ENCODE measurements around the gene NHEJ1. TPM values are rescaled to one million over a fixed set of nuclear protein-coding genes. Genes with fewer than 3 reads are reported as not detected.

Gene NHEJ1
- total RNA-seq, 1 experiment from 2014 or later, result 16.4 TPM

DNA sequence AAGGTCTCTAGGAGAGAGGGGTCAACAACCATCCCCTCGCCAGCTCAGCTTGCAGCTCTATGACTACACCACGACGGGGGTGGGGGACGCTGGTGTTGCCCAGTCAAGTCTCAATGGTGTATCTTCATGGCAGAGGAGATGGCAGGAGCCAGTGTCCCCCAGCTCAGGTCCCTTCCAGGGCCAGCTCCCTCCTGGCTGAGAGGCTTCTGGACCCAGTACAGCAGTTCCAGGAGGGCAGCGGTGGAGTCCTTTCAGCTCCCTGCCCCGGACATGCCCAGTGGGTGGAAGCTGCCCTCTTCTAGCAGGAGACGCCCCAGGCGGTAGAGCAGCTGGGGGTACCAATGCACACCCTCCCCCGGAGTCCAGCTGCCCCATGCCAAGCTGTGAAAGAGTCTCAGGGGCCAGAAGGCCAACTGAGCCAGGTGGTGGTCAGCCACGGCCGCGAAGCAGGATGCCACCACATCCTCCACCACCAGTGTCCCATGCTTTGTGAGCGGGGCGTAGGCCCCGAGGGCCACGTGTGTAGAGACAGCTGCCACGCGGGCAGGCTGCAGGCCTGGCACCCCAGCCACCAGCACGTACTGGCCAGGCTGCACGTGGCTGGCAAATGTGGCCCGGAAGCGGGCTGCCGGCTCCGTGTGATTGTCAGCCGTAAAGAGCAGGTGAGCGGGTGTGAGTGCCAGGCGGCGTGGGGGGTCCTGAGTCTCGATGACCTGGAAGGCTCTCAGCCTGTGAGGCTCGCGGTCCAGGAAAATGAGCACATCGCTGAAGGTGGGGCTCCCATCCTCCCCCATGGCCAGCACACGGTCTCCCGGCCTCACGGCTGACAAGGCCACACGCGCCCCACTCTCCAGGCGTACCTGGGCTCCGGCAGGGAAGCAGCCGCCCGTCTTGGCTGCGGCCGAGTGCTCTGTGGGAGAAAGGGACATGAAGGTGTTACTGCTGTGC, 105.4 kb downstream of the NHEJ1 start:
- Histone ChIP-seq H3K27me3 (ENCODE audit: insufficient read depth, low read length) (no peaks in the 10 kb centered on the region; the same call in 1 of the 2 replicates), H3K27ac (ENCODE audit: low read depth, low read length) (no peak overlapping the region), H2AFZ (ENCODE audit: low read depth, low read length, poor library complexity, severe bottlenecking) (no peak overlapping the region), H3K4me1 (ENCODE audit: control insufficient read depth in 1 of 2, insufficient read depth in 2 of 2, low read length in 2 of 2) (no peaks in the 10 kb centered on the region), H3K9ac (ENCODE audit: low read length) (no peak overlapping the region), H3K4me3 (replicated peaks in 1 of 2; ENCODE audit: low read depth in 1 of 2, low read length in 2 of 2) (no peak overlapping the region), H3K9me2 (ENCODE audit: insufficient read depth) (no peaks in the 10 kb centered on the region), H3K4me2 (ENCODE audit: low read length) (no peak overlapping the region), H3K9me3 (ENCODE audit: control insufficient read depth in 1 of 2, insufficient read depth in 1 of 2, low read depth in 1 of 2, low read length in 2 of 2) (no peaks in the 10 kb centered on the region), H3K36me3 (ENCODE audit: control insufficient read depth in 1 of 2, insufficient read depth in 2 of 2, low read length in 2 of 2) (no peaks in the 10 kb centered on the region), H3K79me2 (ENCODE audit: insufficient read depth, low read length) (no peaks in the 10 kb centered on the region), H4K20me1 (ENCODE audit: insufficient read depth) (no peaks in the 10 kb centered on the region)
- RAD21 ChIA-PET (ENCODE audit: low non-redundant PET in 1 of 2, low total read pairs in 2 of 2, uncharacterized antibody in 2 of 2, unreplicated experiment in 2 of 2), result no interaction called here
- TF ChIP-seq, protein P1, sequence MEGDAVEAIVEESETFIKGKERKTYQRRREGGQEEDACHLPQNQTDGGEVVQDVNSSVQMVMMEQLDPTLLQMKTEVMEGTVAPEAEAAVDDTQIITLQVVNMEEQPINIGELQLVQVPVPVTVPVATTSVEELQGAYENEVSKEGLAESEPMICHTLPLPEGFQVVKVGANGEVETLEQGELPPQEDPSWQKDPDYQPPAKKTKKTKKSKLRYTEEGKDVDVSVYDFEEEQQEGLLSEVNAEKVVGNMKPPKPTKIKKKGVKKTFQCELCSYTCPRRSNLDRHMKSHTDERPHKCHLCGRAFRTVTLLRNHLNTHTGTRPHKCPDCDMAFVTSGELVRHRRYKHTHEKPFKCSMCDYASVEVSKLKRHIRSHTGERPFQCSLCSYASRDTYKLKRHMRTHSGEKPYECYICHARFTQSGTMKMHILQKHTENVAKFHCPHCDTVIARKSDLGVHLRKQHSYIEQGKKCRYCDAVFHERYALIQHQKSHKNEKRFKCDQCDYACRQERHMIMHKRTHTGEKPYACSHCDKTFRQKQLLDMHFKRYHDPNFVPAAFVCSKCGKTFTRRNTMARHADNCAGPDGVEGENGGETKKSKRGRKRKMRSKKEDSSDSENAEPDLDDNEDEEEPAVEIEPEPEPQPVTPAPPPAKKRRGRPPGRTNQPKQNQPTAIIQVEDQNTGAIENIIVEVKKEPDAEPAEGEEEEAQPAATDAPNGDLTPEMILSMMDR (IDR thresholded peaks at IDR 0.05 in 2 of 3, conservative IDR thresholded peaks at IDR 0.05 in 1 of 3; ENCODE audit: borderline replicate concordance in 1 of 3, insufficient read depth in 1 of 3, low read depth in 2 of 3, low read length in 2 of 3), result no peak
- TF ChIP-seq REST (IDR thresholded peaks at IDR 0.05; ENCODE audit: low read depth) (no peak), CBX3 (IDR thresholded peaks at IDR 0.05; ENCODE audit: low read depth) (no peak), ELF1 (IDR thresholded peaks at IDR 0.05; ENCODE audit: borderline replicate concordance, low read depth) (no peak), POLR2A (IDR thresholded peaks at IDR 0.05; ENCODE audit: borderline replicate concordance, extremely low read depth, insufficient read depth, insufficient read length) (no peak), SIN3A (IDR thresholded peaks at IDR 0.05; ENCODE audit: low read depth) (no peak), EGR1 (IDR thresholded peaks at IDR 0.05; ENCODE audit: low read depth) (no peak), CEBPB (IDR thresholded peaks at IDR 0.05; ENCODE audit: low read depth) (no peak), FOSL1 (IDR thresholded peaks at IDR 0.05; ENCODE audit: low read depth) (no peak)
- TF ChIP-seq, protein P2, sequence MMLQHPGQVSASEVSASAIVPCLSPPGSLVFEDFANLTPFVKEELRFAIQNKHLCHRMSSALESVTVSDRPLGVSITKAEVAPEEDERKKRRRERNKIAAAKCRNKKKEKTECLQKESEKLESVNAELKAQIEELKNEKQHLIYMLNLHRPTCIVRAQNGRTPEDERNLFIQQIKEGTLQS (IDR thresholded peaks at IDR 0.05), result no peak
- ATAC-seq (no peak), DNase-seq (ENCODE audit: low read depth, low spot score) (no peak)
- intact Hi-C loops (cut with micrococcal nuclease), result loop anchor here (5.0 kb wide), 1 partner anchor 242 kb away; no protein-coding TSS in a partner anchor
- CTCF ChIA-PET, result interaction anchor here (1.0 to 1.3 kb wide), 2 partner anchors 53 to 64 kb away, joined by 4 to 6 read pairs; no protein-coding TSS in a partner anchor
- POLR2A ChIA-PET, result no interaction called here
- BruUV-seq (replicated peaks), result no TSS peak

Data from HCT116 (cell line).